HG02885 (cell line): ENCODE results near the gene STX10.

Experiments used
- ATAC-seq: cut with Tn5 transposase; IDR thresholded peaks from one replicate; pipeline ENCODE4 v1.9.1; 2021; ENCODE audit warnings: mild to moderate bottlenecking; ENCODE audit not compliant: unreplicated experiment, poor library complexity

STX10 gene

GRCh38 chr19:13102666-13103580 is 47.3 kb downstream of the STX10 start, which contains the start of gene LYL1:
Gene LYL1 (minus strand): TSS chr19:13102858. CDS start chr19:13101171, 1,687 bp downstream.
- ATAC-seq = peak; percentile 55

GRCh38 chr19:13102416-13102665 is 47.8 kb downstream of the STX10 start:
- no peak for ATAC-seq

GRCh38 chr19:13101590-13102415 is 48.4 kb downstream of the STX10 start:
- no peak for ATAC-seq

GRCh38 chr19:13100841-13101589 is 49.2 kb downstream of the STX10 start:
- ATAC-seq = no peak

- ATAC-seq = no peak
These were observed 50.1 kb downstream of the STX10 start for GRCh38 chr19:13100031-13100588.

GRCh38 chr19:13099073-13099999 is 50.8 kb downstream of the STX10 start:
- no peak for ATAC-seq

GRCh38 chr19:13098277-13099072 is 51.7 kb downstream of the STX10 start:
- ATAC-seq = no peak

- ATAC-seq = no peak
These were observed 52.5 kb downstream of the STX10 start for GRCh38 chr19:13097463-13098258.

- no peak for ATAC-seq
These were observed 53.1 kb downstream of the STX10 start for GRCh38 chr19:13097033-13097462.

GRCh38 chr19:13095934-13096927 is 53.9 kb downstream of the STX10 start:
- no peak for ATAC-seq

- ATAC-seq = no peak
These were observed 54.8 kb downstream of the STX10 start for GRCh38 chr19:13095393-13095784.

GRCh38 chr19:13094771-13095392 is 55.3 kb downstream of the STX10 start:
- no peak for ATAC-seq

- no peak for ATAC-seq
These were observed 56.1 kb downstream of the STX10 start for GRCh38 chr19:13094106-13094504.
